IMR-90 (cell line): ENCODE data around the gene PRDM1. TPM values are rescaled to one million over a fixed set of nuclear protein-coding genes. Genes with fewer than 3 reads are reported as not detected.

Experiments used
- ATAC-seq: fragments of 200-7000 bp; cut with Tn5 transposase; 2 replicates; pipeline ENCODE4 v1.9.1; 2020; ENCODE audit warnings: low read depth, mild to moderate bottlenecking, moderate library complexity
- BruUV-seq: library from RNA; stranded (reverse); fragments of 400-500 nt; replicated peaks from 2 replicates; lab custom pipeline; 2021; lab: Mats Ljungman, UMichigan
- CTCF ChIA-PET: fragments of 300-600 bp; formaldehyde crosslinking; extraction: SDS; loops from one replicate; lab custom pipeline; 2021; ENCODE audit warnings: antibody characterized with exemption; lab: Yijun Ruan, JAX
- POLR2A ChIA-PET: fragments of 300-600 bp; sonication (Branson Sonifier 250); formaldehyde crosslinking; loops from one replicate; lab custom pipeline; 2022; ENCODE audit warnings: antibody characterized with exemption; ENCODE audit not compliant: unreplicated experiment; lab: Charles Lee
- DNase-seq: peaks from one replicate; pipeline ENCODE4 v3.0.0; 2013
- H2AFZ ChIP-seq: replicated peaks from 2 replicates; pipeline ENCODE3; 2013; ENCODE audit warnings: low read length, mild to moderate bottlenecking; ENCODE audit not compliant: poor library complexity
- H2AK5ac ChIP-seq: 2 replicates; pipeline ENCODE4 v1.6.1; 2013; ENCODE audit warnings: low read depth, low read length, inconsistent platforms
- H2AK9ac ChIP-seq: replicated peaks from 2 replicates; pipeline ENCODE3; 2013; ENCODE audit warnings: mild to moderate bottlenecking, low read depth, low read length, moderate library complexity; ENCODE audit not compliant: poor library complexity
- H2BK120ac ChIP-seq: 2 replicates; pipeline ENCODE4 v1.6.1; 2013; ENCODE audit warnings: low read depth, low read length, inconsistent platforms
- H2BK15ac ChIP-seq: 3 replicates; pipeline ENCODE4 v1.6.1; 2013; ENCODE audit warnings: low read depth, low read length, inconsistent platforms
- H2BK20ac ChIP-seq: 2 replicates; pipeline ENCODE4 v1.6.1; 2013; ENCODE audit warnings: low read depth, mild to moderate bottlenecking, inconsistent platforms, low read length, moderate library complexity
- H2BK5ac ChIP-seq: 2 replicates; pipeline ENCODE4 v1.6.1; 2013; ENCODE audit warnings: mild to moderate bottlenecking, low read depth, low read length, inconsistent platforms; ENCODE audit not compliant: poor library complexity, severe bottlenecking
- H3K14ac ChIP-seq: replicated peaks from 2 replicates; pipeline ENCODE4 v1.6.1; 2013; ENCODE audit warnings: low read depth, low read length, inconsistent platforms
- H3K18ac ChIP-seq: 2 replicates; pipeline ENCODE4 v1.6.1; 2013; ENCODE audit warnings: low read depth, low read length, control low read depth
- H3K23ac ChIP-seq: 2 replicates; pipeline ENCODE4 v1.6.1; 2013; ENCODE audit warnings: low read depth, low read length, inconsistent platforms
- H3K27ac ChIP-seq: 2 replicates; pipeline ENCODE4 v1.5.1; 2013; ENCODE audit warnings: mild to moderate bottlenecking, control low read depth, low read length; ENCODE audit not compliant: insufficient read depth
- H3K27me3 ChIP-seq: 2 replicates; pipeline ENCODE4 v1.6.1; 2013; ENCODE audit warnings: low read length; ENCODE audit not compliant: control insufficient read depth, insufficient read depth
- H3K36me3 ChIP-seq: 2 replicates; pipeline ENCODE4 v1.6.1; 2013; ENCODE audit warnings: low read length, mixed read lengths; ENCODE audit not compliant: control insufficient read depth, insufficient read depth
- H3K4ac ChIP-seq: 2 replicates; pipeline ENCODE4 v1.6.1; 2013; ENCODE audit warnings: low read depth, low read length, inconsistent platforms
- H3K4me1 ChIP-seq: 2 replicates; pipeline ENCODE4 v1.6.1; 2013; ENCODE audit warnings: low read length, mixed read lengths; ENCODE audit not compliant: control insufficient read depth, insufficient read depth
- H3K4me2 ChIP-seq: 2 replicates; pipeline ENCODE4 v1.6.1; 2013; ENCODE audit warnings: low read depth, mild to moderate bottlenecking, control low read depth, low read length, moderate library complexity
- H3K4me3 ChIP-seq: 2 replicates; pipeline ENCODE4 v1.5.1; 2013; ENCODE audit warnings: low read depth, mild to moderate bottlenecking, control low read depth, low read length, moderate library complexity; ENCODE audit not compliant: insufficient read depth
- H3K56ac ChIP-seq: 2 replicates; pipeline ENCODE4 v1.6.1; 2013; ENCODE audit warnings: low read length, inconsistent platforms; ENCODE audit not compliant: insufficient read depth; ENCODE audit errors: extremely low read depth
- H3K79me1 ChIP-seq, 2 experiments: 2 replicates each; pipeline ENCODE4 v1.6.1; 2013; ENCODE audit warnings: low read length in 2 of 2, inconsistent platforms in 1 of 2, low read depth in 1 of 2
- H3K9ac ChIP-seq: 2 replicates; pipeline ENCODE4 v1.6.1; 2013; ENCODE audit warnings: low read depth, low read length, control low read depth
- H3K9me1 ChIP-seq: 2 replicates; pipeline ENCODE4 v1.6.1; 2013; ENCODE audit warnings: low read length, inconsistent platforms; ENCODE audit not compliant: insufficient read depth
- H3K9me3 ChIP-seq: 2 replicates; pipeline ENCODE4 v1.6.1; 2013; ENCODE audit warnings: low read length; ENCODE audit not compliant: control insufficient read depth, insufficient read depth
- H4K20me1 ChIP-seq: 2 replicates; pipeline ENCODE4 v1.6.1; 2013; ENCODE audit warnings: low read length, inconsistent platforms; ENCODE audit not compliant: insufficient read depth
- H4K5ac ChIP-seq: 2 replicates; pipeline ENCODE4 v1.6.1; 2013; ENCODE audit warnings: mild to moderate bottlenecking, low read depth, low read length, control low read depth
- H4K8ac ChIP-seq, 2 experiments: 2 replicates each; pipeline ENCODE4 v1.6.1; 2013; ENCODE audit warnings: low read depth in 2 of 2, low read length in 2 of 2, control low read depth in 1 of 2, inconsistent platforms in 1 of 2
- H4K91ac ChIP-seq: 2 replicates; pipeline ENCODE4 v1.6.1; 2013; ENCODE audit warnings: low read depth, low read length, inconsistent platforms; ENCODE audit not compliant: insufficient read depth
- CEBPB ChIP-seq: IDR thresholded peaks from 2 replicates; pipeline ENCODE4 v1.6.1; 2012; ENCODE audit warnings: low read depth, low read length, improper control_type of control experiment
- MAFK ChIP-seq: IDR thresholded peaks from 2 replicates; pipeline ENCODE4 v1.6.1; 2012; ENCODE audit warnings: low read depth, low read length, improper control_type of control experiment
- MAZ ChIP-seq: IDR thresholded peaks from 2 replicates; pipeline ENCODE4 v1.6.1; 2012; ENCODE audit warnings: low read depth, mild to moderate bottlenecking, low read length, improper control_type of control experiment, moderate library complexity, borderline replicate concordance
- NFE2L2 ChIP-seq: fragments of 150-350 bp; IDR thresholded peaks from 2 replicates; pipeline ENCODE4 v1.6.1; 2016; ENCODE audit warnings: low read depth, mild to moderate bottlenecking, low read length
- RFX5 ChIP-seq: IDR thresholded peaks from 2 replicates; pipeline ENCODE4 v1.8.0; 2012; ENCODE audit warnings: low read depth, mild to moderate bottlenecking, low read length, moderate library complexity
- WGBS, 2 experiments: methylation state at CpG; one replicate each; pipeline versions ENCODE4 v1.1.5 to v1.1.7; 2013; ENCODE audit warnings: missing lambda C conversion rate in 2 of 2; ENCODE audit not compliant: insufficient read length in 1 of 2; ENCODE audit errors: extremely low coverage in 2 of 2; 5-methylcytosine and 5-hydroxymethylcytosine counted together
- dilution Hi-C: fragments of 300-500 bp; cut with HindIII; formaldehyde crosslinking; loops from one replicate; pipeline ENCODE4 v1.14.3; 2018; ENCODE audit warnings: low sequenced_read_pairs; ENCODE audit not compliant: unreplicated experiment
- in situ Hi-C: fragments of 300-500 bp; cut with MboI; formaldehyde crosslinking; loops from 3 replicates; pipeline ENCODE4 v1.14.3; 2019; ENCODE audit warnings: low sequenced_read_pairs, inconsistent platforms, mixed read lengths
- intact Hi-C: fragments of 100-400 bp; cut with micrococcal nuclease; formaldehyde crosslinking; loops from 2 replicates; pipeline ENCODE4 v1.10.0; 2022
- polyA plus RNA-seq, 3 experiments: library from polyadenylated mRNA; depleted of rRNA; stranded (reverse); fragments of >200 nt; gene quantifications; 2 replicates each; pipeline ENCODE4 v1.2.3, GENCODE V29; 2012; ENCODE audit warnings: low replicate concordance in 1 of 3
- total RNA-seq: library from RNA; depleted of rRNA; stranded (reverse); fragments of >200 nt; gene quantifications from 2 replicates; pipeline ENCODE4 v1.2.3, GENCODE V29; 2012

Gene PRDM1
- total and polyA plus RNA-seq, 2 of the 4 experiments (the other 2 are of a cell fraction): 2.3 to 3.0 TPM

DNA sequence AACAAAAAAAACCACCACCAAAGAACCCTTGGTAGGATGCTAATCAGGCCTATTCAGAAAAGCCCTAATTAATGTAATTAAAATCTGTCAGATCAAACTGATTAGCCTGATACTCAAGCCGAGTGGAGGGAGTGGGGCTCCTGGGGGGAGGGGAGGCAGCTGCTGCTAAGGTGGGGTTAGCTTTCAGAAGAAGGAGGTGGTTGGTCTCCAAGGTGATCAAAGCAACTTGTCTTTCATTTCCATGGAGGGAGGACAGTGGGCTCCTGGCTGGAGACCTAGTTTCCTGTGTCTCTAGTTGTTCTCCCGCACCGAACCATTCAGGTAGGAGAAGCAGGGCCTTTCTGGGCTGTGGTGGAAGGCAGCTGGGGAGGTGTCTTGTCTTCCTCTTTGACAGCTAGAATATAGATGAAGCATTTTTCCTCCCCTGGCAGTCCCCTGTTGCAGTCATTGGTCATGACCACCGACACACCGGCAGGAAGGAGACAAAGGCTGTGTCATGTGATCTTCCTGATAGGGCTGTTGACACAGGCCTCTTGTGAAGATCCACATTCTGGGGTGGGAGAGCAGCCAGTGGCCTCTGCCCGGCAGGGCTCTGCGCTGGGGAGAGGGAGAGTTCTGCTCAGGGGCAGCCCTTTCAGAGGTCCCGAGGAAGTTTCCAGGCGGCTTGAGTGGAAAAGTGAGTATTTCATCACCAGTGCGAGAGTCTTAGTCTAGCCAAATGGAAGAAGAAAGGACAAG lies 39.9 kb upstream of the PRDM1 start:
- Histone ChIP-seq H3K4me3 (no peak overlapping the region), H4K5ac (no peak overlapping the region), H3K79me1 (no peaks in the 10 kb centered on the region), H2BK5ac (no peak overlapping the region), H3K4me2 (no peak overlapping the region), H2BK20ac (no peak overlapping the region), H3K56ac (no peak overlapping the region), H3K9me3 (no peaks in the 10 kb centered on the region), H4K8ac (no peak overlapping the region), H3K4me1 (peaks cover 2% of the 10 kb centered on the region), H3K4ac (no peak overlapping the region), H2BK120ac (no peak overlapping the region; the same call in 1 of the 2 replicates), H2AFZ (no peak overlapping the region), H2AK9ac (no peak overlapping the region), H3K14ac (no peak overlapping the region), H3K36me3 (no peaks in the 10 kb centered on the region), H3K9me1 (peaks cover 4% of the 10 kb centered on the region; the same call in 1 of the 2 replicates), H3K27me3 (no peaks in the 10 kb centered on the region), H3K23ac (no peak overlapping the region), H3K18ac (no peak overlapping the region), H3K9ac (no peak overlapping the region), H4K20me1 (no peaks in the 10 kb centered on the region), H4K91ac (no peak overlapping the region), H2BK15ac (no peak overlapping the region), H3K27ac (no peak overlapping the region), H2AK5ac (no peak overlapping the region)
- ATAC-seq: no peak
- CTCF ChIA-PET: no interaction called here
- POLR2A ChIA-PET: no interaction called here
- BruUV-seq: no TSS peak
- no peak for TF ChIP-seq MAFK
- TF ChIP-seq CEBPB: no peak
- TF ChIP-seq RFX5: no peak
- no peak for TF ChIP-seq NFE2L2
- TF ChIP-seq MAZ: no peak
- no peak for DNase-seq
- intact Hi-C loops (no loop called here), in situ Hi-C loops (no loop called here), dilution Hi-C loops (no loop called here)
- WGBS, 2 experiments: 70% methylated on average over 3 of the region's 10 CpGs; no CpG with 5 or more reads in 1 of the 2 experiments
